ENCODE data around the gene GRIFIN. TPM values are rescaled to one million over a fixed set of nuclear protein-coding genes. Genes with fewer than 3 reads are reported as not detected.

Gene GRIFIN
- total and polyA plus RNA-seq, 4 donors = not detected

- peaks cover 0 to 19% (median 0%) of the 10 kb centered on the region in 4 donors for H3K36me3 ChIP-seq (ENCODE audit: control insufficient read depth in 4 of 4, insufficient read depth in 4 of 4, low read length in 4 of 4)
- no peak overlapping the region for H3K9ac ChIP-seq (ENCODE audit: insufficient read depth in 1 of 2, low read length in 2 of 2)
- no peak for TF ChIP-seq CTCF (IDR thresholded peaks at IDR 0.05; ENCODE audit: control extremely low read depth, extremely low read depth)
- H3K9me3 ChIP-seq (ENCODE audit: control insufficient read depth in 4 of 4, insufficient read depth in 3 of 4, low read length in 3 of 4) = no peaks in the 10 kb centered on the region
- no peak overlapping the region for H3K4me3 ChIP-seq
- DNase-seq = peak in 1 of 3 donors; percentile 38
- H3K27ac ChIP-seq (ENCODE audit: low read depth in 1 of 2, low read length in 1 of 2) = peak overlapping the region; percentile 73 to 96
- H3K27me3 ChIP-seq (ENCODE audit: control insufficient read depth in 3 of 3, insufficient read depth in 3 of 3, low read length in 2 of 3) = peaks cover 0 to 5% (median 0%) of the 10 kb centered on the region in 3 donors
- 2 to 21% methylated on average over 17 to 22 of the region's 22 CpGs for WGBS, 2 donors
- H3K4me1 ChIP-seq (ENCODE audit: control insufficient read depth in 5 of 5, insufficient read depth in 5 of 5, low read length in 5 of 5) = peaks cover 0 to 43% (median 28%) of the 10 kb centered on the region in 5 donors
- no peak for ATAC-seq (ENCODE audit: insufficient read depth, low FRiP score)
These were observed 47.3 kb upstream of the GRIFIN start for GRCh38 chr7:2523461-2523936.

GRCh38 chr7:2522780-2523433, 46.7 kb upstream of the GRIFIN start:
- TF ChIP-seq CTCF (IDR thresholded peaks at IDR 0.05; ENCODE audit: control extremely low read depth, extremely low read depth) = no peak
- no peak for DNase-seq
- no peak overlapping the region for H3K4me3 ChIP-seq
- peaks cover 0 to 17% (median 0%) of the 10 kb centered on the region in 4 donors for H3K36me3 ChIP-seq (ENCODE audit: control insufficient read depth in 4 of 4, insufficient read depth in 4 of 4, low read length in 4 of 4)
- peaks cover 0 to 5% (median 0%) of the 10 kb centered on the region in 3 donors for H3K27me3 ChIP-seq (ENCODE audit: control insufficient read depth in 3 of 3, insufficient read depth in 3 of 3, low read length in 2 of 3)
- no peak overlapping the region for H3K9ac ChIP-seq (ENCODE audit: insufficient read depth in 1 of 2, low read length in 2 of 2)
- peak overlapping the region; percentile 73 to 96 for H3K27ac ChIP-seq (ENCODE audit: low read depth in 1 of 2, low read length in 1 of 2)
- ATAC-seq (ENCODE audit: insufficient read depth, low FRiP score) = no peak
- peaks cover 0 to 44% (median 34%) of the 10 kb centered on the region in 5 donors for H3K4me1 ChIP-seq (ENCODE audit: control insufficient read depth in 5 of 5, insufficient read depth in 5 of 5, low read length in 5 of 5)
- 36 to 54% methylated on average over 17 to 19 of the region's 19 CpGs for WGBS, 2 donors
- no peaks in the 10 kb centered on the region for H3K9me3 ChIP-seq (ENCODE audit: control insufficient read depth in 4 of 4, insufficient read depth in 3 of 4, low read length in 3 of 4)

GRCh38 chr7:2521952-2522591, 45.9 kb upstream of the GRIFIN start:
- peak overlapping the region in 1 of 2 donors; percentile 79 for H3K27ac ChIP-seq (ENCODE audit: low read depth in 1 of 2, low read length in 1 of 2)
- H3K36me3 ChIP-seq (ENCODE audit: control insufficient read depth in 4 of 4, insufficient read depth in 4 of 4, low read length in 4 of 4) = peaks cover 0 to 15% (median 0%) of the 10 kb centered on the region in 4 donors
- H3K4me3 ChIP-seq = no peak overlapping the region
- WGBS, 2 donors = 9 to 16% methylated on average over 17 of the region's 17 CpGs
- ATAC-seq (ENCODE audit: insufficient read depth, low FRiP score) = no peak
- no peak for TF ChIP-seq CTCF (IDR thresholded peaks at IDR 0.05; ENCODE audit: control extremely low read depth, extremely low read depth)
- H3K27me3 ChIP-seq (ENCODE audit: control insufficient read depth in 3 of 3, insufficient read depth in 3 of 3, low read length in 2 of 3) = peaks cover 0 to 5% (median 0%) of the 10 kb centered on the region in 3 donors
- no peak overlapping the region for H3K9ac ChIP-seq (ENCODE audit: insufficient read depth in 1 of 2, low read length in 2 of 2)
- H3K9me3 ChIP-seq (ENCODE audit: control insufficient read depth in 4 of 4, insufficient read depth in 3 of 4, low read length in 3 of 4) = no peaks in the 10 kb centered on the region
- DNase-seq = peak in 1 of 3 donors; percentile 58
- H3K4me1 ChIP-seq (ENCODE audit: control insufficient read depth in 5 of 5, insufficient read depth in 5 of 5, low read length in 5 of 5) = peaks cover 0 to 48% (median 35%) of the 10 kb centered on the region in 5 donors
